ENCODE measurements around the gene KRTAP5-3.
"Not testable (repeated sequence)": the region's sequence is repeated elsewhere in the genome, so short reads cannot be mapped to it uniquely, and the experiment has no call there.

KRTAP5-3 gene

DNA sequence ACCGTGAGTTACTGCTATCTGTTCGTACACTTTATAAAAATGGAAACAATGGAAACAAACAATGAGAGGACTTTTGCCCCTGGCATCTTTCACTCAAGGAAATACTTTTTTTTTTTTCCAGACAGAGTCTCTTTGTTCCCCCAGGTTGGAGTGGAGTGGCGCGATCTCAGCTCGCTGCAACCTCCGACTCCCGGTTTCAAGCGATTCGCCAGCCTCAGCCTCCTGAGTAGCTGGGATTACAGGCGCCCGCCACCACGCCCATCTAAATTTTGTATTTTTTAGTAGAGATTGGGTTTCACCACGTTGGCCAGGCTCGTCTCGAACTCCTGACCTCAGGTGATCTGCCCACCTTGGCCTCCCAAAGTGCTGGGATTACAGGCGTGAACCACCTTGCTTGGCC, 32.5 kb downstream of the KRTAP5-3 start:
- DNase-seq = not testable (repeated sequence)

DNA sequence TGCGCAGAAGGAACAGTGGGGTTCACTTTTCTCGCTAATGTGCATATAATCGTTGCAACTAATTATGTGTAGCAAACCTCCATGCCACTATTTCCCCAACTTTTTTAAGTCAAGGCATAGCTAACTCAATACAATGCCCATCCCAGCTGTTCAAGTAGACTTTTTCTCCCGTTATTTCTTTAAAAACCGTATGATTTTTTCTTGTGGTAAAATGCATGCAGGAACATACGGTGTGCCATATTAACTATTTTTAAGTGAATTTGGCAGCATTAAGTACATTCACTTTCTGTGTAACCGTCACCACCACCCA, 33.4 kb downstream of the KRTAP5-3 start:
- no peak for DNase-seq

DNA sequence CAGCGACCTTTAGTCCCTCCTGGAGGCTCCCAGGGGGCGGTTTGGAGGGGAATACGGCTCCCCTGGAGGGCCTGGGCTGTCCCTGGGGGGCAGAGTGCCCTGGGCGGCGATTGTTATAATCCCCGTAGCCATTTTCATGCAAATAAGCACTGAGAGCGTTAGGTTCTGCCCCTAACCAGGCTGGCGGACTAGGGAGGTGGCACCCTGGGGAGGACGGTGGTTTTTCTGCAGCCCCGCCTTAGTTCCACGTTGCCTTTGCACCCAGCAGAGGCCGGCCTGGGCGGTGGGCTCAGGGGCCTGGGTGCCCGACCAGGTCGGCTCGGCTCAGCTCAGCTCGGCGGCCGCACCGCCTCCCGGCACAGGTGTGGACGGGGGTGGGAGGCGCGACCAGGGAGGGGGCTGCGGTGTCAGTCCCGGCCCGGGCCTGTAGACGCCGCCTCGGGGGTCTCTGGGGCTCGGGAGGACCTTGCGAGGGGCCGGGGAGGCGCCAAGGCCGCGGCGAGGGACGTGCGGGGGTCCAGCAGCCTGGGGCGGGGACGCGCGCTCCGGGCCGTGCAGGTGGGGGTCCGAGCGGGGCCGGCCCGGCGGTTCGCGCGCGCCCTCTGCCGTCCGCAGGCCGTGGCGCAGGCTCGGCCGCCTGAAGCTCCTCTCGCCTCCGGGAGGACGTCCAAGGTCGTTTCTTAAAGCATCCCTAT, 33.9 kb downstream of the KRTAP5-3 start:
- DNase-seq = peak; percentile 38 to 60 (median 52)

DNA sequence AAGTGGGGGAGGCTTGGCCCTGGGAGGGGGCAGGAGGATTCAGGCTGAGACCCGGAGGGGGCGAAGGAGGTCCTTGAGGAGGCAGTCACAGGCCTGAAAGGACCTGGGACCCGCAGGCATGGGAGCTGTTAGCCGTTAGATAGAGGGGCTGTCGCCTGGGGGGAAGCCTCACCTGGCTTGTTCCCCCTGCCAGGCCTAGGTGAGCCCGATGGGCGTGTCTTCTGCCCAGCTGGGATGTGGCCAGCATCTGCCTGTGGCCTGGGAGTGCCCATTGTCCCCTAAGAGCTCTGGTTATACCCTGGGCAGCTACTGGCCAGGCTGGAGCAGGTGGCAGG, 34.4 kb downstream of the KRTAP5-3 start:
- DNase-seq = no peak

DNA sequence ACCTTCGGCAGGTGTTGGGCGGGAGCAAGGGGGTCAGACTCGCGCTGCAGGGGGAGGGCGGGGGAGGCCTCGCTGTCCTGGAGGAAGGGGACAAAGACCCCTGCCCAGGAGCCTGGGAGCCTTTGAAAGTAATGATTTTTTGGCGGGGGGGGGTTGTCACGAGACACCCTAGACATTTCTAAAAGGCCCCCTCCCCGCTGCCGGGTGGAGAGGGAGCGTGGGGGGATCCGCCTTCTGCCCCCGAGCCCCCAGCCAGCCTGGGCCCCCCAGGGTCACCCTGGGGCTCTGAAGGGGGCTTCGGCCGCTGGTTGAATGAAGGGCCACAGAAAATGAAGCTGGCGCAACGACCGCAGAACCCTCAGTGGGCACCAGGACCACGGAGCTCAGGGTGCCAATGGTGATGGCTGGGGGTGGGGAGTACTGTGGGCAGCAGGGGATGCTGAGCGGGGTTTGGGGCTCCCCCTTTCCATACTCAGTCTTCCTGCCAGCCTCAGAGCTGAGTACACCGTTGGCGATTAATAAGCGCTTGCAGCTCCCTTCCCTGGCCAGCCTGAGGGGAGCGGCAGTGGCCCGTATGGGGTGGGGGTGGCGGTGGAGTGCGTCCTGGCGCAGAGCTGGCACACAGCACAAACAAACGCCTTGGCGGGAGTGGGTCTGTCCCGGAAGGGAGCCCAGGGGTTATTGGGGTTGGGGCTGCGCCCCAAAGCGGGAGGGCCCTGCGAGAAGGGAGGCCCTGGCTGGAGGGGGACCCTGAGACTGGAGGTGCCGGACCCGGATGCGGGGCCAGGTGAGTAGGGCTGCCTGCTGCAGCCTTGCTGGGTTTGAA, 35.0 kb downstream of the KRTAP5-3 start:
- DNase-seq = no peak

DNA sequence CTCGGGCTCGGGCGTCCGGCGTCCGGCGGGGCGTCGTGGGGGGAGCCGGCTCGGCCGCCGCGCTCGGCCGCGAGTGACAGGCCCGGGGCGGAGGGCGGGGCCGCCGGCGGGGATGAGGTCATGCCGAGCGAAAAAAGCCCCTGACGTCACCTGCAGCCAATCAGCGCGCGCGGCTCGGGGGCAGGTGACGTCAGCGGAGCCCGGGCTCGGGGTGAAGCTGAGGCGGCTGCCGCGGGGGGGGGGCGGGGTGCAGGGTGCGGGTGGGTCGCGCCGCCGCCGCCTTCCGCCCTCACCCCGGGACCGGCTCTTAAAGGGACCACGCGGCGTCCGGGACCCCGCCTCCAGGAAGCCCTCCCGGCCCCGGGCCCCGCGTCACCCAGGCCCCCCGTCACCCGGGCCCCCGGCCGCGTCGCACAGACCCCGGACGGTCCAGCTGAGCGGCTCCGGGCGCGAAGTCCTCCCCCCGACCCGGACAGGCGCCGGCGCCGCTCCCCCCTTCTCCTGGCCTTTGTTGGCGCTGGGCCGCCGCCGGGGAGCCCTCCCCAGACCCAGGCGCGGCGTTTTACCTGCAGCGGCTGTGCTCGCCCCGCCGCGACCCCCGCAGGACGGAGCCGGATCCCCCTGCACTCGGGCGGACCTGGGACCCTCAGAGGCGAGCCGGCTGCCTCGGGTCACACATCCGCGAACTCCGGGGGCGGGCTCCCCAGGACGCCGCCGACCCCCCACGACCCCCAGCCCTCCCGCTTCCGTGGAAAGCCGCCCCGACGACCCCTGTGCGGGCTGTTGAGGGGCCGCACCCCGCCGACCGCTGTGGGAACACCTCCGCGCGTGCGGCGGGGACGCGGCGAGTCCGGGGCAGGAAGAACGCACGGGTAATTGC, 35.8 kb downstream of the KRTAP5-3 start, which contains the start of gene DUSP8:
DUSP8 (minus strand) TSS at position 75 of the 880 bp plus-strand sequence. CDS start 6,445 bp downstream, outside the sequence.
- peak; percentile 90 to 98 (median 94) for DNase-seq

DNA sequence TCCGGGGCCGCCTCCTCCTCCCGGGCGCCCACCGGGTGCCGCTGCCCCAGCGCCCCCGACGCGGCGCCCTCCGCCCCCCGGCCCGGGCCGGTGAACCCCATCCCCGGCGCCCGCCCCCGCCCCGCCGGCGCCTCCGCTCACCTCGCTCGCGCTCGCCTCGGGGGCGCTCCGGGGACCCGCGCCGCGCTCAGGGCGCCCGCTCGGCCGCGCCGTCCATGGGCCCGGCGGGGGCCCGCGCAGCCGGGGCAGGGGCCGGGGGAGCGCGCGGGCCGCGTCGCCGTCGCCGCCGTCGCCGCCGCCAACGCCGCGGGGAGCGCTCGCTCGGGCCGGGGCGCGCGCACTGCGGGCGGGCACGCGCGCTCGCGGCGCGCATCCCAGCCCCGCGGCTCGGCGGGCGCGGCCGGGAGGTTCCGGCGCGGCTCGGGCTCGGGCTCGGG, 36.5 kb downstream of the KRTAP5-3 start:
- DNase-seq = no peak

DNA sequence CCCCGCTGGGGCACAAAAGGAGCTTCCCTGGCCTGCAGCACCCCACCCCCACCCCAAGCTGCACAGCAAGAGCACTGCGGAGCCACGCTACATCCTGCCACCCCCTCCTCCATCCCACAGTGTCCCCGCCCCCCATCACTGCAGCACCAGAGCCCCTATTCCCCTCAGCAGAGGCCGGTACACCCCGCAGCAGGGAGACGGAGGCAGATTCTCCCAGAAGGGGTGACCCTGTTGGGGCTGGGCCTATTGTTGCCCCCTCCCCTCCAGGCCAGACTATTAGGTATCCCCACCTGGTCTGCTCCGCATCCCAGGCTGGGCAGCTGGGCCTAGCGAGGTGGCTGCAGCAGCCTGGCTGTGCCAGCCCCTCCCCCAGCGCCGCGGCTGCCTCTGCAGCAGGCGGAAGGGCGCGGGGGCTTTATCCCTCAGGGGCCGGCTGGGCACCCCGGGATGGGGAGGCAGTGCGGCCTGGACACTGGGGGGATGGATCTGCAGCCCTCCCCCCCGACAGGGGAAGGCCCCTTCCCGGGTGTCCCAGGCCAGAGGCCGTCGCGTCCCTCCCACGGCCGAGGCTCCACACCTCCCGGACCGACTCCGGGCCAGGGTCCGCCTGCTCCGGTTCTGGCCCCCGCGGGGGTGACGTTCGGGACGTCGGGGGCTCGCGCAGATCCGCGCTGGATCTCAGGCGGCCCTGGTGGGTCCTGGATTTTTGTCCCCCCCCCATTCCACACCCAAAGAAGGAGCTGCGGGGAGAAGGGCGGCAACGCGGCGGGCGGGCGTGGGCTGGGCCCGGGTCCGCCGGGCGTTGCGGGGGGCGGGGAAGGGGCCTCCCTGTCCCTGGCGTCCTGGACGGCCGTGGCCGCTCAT, 37.1 kb downstream of the KRTAP5-3 start:
- no peak for DNase-seq

DNA sequence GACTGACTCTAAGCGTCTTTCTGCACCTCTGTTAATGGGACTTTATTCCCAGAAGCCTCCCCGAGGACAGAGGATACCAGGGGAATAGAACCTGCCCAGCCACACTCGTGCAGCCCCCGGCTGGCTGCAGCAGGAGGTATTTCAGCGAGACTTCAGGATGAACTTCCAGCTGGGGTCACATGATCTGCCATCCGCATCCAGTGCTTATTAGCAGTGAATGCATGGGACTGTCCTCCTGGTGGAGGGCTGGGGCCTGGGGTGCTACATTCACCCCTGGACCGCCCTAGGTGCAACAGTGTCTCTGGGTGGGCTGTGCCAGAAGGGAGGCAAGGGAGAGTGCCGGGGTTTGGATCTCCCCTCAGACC, 37.8 kb downstream of the KRTAP5-3 start:
- DNase-seq = no peak

DNA sequence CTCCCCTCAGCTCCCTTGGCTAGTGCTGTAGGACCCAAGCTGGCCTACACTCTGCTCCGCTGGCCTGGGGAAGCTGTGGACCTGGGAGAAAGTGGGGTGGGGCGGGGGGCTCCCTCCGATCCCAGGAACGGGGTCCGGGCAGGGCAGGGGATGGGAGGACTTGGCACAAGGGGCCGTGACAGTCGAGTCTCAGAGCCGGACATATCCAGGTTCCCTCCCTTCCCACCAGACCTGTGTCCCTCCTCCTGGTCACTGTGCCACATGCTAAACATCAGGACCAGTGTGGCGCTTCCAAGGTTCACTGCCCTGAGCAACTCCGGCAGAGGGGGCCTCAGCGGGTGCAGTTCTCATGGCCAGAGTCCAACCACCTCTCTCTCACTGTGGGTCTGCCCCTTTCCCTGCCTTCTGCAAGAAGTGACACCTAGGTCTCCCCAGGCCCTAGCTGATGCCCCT, 38.2 kb downstream of the KRTAP5-3 start:
- no peak for DNase-seq

DNA sequence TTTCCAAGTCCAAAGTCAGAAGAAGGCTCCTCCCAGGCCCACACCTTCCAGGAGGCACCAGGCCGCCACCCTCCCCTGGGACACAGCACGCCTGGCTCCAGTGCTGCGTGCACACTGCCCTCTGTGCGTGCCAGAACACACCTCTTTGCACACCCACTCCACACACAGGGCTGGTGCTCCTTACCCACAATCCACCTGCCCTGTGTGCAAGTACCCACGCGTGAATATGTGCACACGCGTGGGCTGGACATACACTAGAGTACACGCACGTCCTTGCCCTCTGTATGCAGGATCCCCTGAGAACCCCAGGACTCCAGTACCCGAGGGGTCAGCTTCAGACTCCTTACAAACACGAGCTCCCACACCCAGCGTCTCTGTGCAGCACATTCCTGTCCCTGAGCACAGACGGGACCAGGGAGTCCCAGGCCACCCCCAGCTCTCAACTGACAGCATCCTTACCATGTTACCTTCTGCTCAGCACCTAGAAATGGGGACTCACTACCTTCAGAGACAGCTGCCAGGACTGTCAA, 38.9 kb downstream of the KRTAP5-3 start:
- DNase-seq = no peak

DNA sequence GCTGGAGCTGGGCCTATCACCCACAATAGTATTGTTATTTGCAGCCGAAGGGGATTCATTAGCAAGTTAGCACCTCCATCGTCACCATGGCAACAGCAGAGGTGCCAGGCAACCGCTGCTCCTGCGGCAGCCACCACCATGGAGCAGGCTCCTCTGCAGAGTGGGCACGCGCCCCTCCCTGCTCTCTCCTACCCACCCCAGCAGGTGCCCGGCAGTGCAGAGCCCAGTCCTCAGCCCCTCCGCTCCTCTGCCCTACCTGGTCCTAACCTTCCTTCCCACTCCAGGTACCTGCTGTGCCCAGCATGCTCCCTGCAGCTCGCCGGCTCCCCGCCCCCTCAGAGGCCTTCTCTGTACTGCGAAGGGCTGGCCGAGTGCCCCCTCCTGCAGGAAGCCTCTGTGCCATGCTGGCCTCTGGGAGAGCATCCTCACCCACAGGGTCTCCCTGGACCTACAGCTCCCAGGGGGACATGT, 39.8 kb downstream of the KRTAP5-3 start:
- DNase-seq = peak in 1 of 5 donors; percentile 46

DNA sequence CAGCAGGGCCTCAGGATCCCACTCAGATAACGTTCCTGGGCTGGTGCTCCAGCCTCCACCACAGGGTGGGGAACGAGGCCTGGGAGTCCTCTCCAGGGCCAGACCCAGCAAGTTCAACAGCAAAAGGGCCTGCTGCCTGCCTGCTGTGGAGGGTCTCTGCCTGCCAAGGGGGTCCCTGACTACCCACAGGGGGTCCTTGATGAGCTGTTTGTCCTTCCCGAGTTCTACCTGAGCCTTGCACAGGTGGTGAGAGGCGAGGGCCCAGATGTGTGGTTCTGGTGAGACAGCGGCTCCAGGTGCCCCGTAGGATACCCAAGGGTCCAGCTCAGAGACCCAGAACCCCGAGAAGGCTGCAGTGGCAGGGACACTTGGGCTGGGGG, 40.6 kb downstream of the KRTAP5-3 start:
- DNase-seq = no peak

DNA sequence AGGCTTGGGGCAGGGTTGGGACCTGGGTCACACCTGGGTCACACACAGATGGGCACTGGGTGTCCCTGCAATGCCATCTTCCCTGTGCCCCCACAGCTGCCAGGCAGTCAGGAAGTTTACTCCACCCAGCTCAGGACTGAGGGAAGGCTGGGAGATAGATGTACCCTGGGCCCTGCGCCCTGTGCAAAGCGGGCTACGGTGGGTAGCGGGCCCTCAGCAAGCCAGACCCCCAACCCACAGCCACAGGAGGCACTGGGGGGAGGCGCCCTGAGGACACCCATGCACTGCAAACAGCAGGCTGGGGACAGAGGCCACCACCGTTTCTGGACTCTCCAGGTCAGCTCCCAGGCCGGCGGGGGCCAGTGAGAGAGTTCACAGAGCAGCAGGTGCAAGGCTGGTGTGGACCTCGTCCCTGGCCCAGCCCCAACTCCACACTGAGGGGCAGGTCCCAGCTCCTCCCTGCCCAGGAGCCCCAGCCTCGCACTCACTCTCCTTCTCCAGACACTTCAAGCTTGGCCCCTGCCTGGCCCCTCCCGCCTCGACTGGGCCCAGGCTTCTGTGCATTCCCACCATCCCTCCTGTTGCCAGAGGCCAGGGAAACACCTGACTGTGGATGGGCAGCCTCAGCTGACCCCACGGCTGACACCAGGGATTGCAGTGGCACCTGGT, 41.1 kb downstream of the KRTAP5-3 start:
- DNase-seq = no peak

DNA sequence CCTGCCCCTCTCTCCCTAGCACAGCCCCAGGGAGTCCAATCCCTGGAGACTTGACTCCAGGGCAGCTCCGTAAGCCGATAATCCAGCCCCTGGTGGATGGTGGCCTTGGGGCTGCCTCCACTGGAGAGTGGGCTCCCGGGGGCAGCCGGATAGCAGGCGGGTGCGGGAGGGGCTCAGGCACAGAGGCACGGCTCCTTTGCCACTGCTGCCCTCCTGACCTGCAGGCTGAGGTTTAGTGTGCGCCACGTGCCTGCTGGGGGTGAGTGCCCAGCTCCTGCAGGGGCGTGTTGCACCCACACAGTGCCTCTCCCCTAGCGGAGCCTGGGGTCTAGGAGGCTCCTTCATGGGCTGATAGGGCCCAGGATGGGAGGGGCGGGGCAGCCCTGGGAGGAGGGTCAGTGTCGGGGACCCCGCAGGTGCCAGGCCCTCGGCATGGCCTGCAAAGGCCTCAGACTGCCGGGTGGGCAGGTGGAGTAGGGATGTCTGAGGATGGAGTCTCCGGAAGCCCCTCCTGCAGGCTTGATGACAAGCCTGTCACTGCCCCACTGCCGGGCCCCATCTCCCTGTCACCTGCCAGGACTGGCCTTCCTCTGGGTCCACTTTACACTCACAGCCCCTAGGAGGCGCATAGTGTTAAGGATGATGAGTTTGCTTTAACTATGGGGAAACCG, 41.7 kb downstream of the KRTAP5-3 start:
- no peak for DNase-seq

DNA sequence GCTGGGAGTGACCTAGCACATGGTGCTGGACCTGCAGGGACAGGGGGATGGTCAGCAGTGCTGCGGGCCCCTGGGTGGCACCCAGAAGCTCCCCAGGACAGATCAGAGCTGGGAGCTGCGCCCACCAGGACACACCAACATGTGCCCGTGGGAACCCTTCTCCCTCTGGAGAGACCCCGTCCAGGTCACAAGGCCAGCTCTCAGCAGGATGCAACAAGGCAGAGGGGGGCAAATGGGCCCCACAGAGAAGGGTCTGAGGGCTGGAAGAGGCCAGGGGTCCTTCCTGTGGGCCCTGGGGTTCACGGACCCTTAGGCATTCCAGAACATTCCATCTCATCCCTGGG, 42.4 kb downstream of the KRTAP5-3 start:
- DNase-seq = no peak

DNA sequence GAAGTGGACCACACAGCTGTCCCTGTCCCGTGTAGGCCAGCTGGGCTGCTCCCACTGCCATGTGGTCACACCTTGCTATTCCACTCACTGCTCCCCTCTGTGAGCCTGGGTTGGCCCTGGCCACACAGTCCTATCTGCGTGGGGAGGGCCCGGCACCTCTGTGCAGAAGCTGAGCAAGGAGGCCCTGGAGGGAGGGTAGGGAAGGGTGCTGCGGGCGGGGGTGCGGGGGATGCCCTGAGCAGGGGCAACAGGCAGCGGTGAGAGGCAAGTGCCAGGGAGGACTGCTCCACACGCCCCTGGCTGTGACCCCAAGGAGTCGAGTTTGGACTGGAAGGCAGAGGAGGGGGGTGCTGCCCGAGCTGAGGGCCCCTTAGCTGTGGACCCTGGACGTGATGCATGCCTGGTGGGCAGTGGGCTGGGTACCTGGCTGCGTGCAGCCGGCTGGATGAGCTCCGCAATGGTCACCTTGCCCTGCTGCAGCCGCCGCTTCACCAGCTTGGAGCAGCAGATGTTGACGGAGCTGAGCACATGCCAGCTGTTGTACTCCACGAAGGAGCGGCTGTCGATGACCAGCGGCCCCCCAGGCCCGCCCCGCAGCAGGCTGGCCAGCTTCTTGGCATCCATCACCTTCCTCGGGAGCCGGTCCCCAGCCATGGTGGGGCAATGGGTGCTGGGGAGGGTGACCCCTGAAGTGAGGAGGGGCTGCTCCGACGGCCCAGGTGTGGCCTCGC, 42.9 kb downstream of the KRTAP5-3 start:
- DNase-seq = no peak

DNA sequence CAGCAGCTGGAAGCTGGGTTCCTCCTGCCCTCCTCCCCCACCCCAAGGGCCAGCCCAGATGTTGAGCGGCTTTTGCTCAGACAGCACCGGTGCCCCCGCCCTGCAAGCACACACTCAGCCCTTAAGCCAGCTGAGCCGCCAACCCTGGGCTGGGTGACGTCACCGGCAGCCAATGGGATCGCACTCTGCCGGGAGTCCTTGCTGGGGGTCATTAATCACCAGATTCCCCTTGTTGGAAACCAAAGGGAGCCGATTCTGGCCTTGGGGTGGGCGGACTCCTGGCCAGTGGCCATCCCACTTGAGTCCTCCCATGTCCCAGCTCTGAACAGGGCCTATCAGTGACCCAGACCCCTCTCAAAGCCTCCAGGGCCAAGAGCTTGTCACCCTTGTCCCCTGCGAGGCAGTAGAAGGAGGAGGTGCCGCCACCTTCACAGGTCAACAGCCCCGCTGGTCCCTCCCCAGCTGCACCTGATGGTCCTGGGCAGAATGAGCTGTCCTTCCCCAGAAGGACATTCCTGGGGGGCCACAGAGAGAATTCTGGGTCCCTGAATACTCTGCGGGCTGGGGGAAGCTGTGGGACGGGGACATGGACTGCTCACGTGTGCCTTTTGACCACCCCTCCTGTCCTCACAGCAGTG, 43.6 kb downstream of the KRTAP5-3 start:
- DNase-seq = no peak

DNA sequence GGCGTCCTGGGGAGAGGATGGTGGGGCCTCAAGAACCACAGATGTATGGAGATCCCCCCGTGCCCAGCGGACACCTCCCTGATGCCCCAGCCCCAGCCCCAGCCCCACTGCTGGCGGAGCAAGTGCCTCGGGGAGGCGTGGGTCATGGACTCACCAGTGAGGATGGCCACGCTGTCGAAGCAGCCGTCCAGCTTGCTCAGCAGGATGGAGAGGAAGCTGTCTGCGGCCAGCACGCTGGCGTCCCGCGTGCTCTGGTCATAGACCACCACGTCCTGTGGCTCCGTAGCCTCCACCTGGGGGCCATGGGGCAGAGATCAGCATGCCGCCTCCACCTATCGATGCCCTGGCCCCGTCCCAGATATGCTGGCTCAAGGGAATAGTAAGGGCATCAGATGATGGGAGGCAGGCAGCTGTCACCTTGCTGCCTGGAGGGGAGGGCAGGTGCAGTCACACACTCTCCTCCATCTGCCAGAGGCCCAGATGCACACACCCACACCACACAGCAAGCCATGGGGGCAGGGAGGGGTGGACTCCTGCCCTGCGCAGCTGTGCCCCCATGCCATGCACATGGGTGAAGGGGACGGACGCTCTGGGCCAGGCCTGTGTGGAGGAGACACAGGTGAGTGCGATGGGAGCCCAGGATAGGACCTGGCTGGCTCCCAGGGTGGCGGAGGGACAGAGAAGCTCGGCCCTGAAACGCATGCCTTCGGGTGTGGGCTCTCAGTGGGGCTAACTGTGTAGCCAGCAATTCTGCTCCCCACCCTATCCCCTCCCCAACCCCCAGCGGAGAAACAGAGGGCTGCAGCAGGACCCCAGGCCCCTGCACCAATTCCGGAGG, 44.3 kb downstream of the KRTAP5-3 start:
- DNase-seq = no peak
